Ecto neural progenitor cell (in vitro differentiated cells): Measurements from ENCODE around the gene MMP24OS.
"Not testable (repeated sequence)": the region's sequence is repeated elsewhere in the genome, so short reads cannot be mapped to it uniquely, and the experiment has no call there.

ENCODE experiments used
- DNase-seq: peaks from one replicate; pipeline ENCODE4 v3.0.0-alpha.2; 2018; ENCODE audit warnings: low spot score

Gene MMP24OS

GRCh38 chr20:35277531-35278395, at the start of gene MMP24OS:
Gene MMP24OS (minus strand): TSS chr20:35278122. CDS start chr20:35277929, 193 bp downstream.
- peak; percentile 94 for DNase-seq

- DNase-seq = no peak
Observed at GRCh38 chr20:35327074-35327976, 49.4 kb upstream of the MMP24OS start.

- DNase-seq = no peak
Observed at GRCh38 chr20:35326740-35327073, 48.8 kb upstream of the MMP24OS start.

GRCh38 chr20:35326021-35326739, 48.3 kb upstream of the MMP24OS start:
- no peak for DNase-seq

- DNase-seq = no peak
Observed at GRCh38 chr20:35325401-35325800, 47.5 kb upstream of the MMP24OS start.

GRCh38 chr20:35320396-35321126, 42.6 kb upstream of the MMP24OS start:
- no peak for DNase-seq

GRCh38 chr20:35319871-35320197, 41.9 kb upstream of the MMP24OS start:
- no peak for DNase-seq

GRCh38 chr20:35319192-35319870, 41.4 kb upstream of the MMP24OS start:
- DNase-seq = no peak

GRCh38 chr20:35318502-35319157, 40.7 kb upstream of the MMP24OS start:
- no peak for DNase-seq

GRCh38 chr20:35317416-35318210, 39.7 kb upstream of the MMP24OS start:
- no peak for DNase-seq

- no peak for DNase-seq
Observed at GRCh38 chr20:35316086-35316485, 38.2 kb upstream of the MMP24OS start.

- DNase-seq = not testable (repeated sequence)
Observed at GRCh38 chr20:35315632-35316020, 37.7 kb upstream of the MMP24OS start.

- no peak for DNase-seq
Observed at GRCh38 chr20:35314816-35315631, 37.1 kb upstream of the MMP24OS start.

- no peak for DNase-seq
Observed at GRCh38 chr20:35312318-35312717, 34.4 kb upstream of the MMP24OS start.

- no peak for DNase-seq
Observed at GRCh38 chr20:35311822-35312221, 33.9 kb upstream of the MMP24OS start.

- DNase-seq = no peak
Observed at GRCh38 chr20:35311409-35311808, 33.5 kb upstream of the MMP24OS start.

GRCh38 chr20:35307666-35308653, 30.0 kb upstream of the MMP24OS start:
- DNase-seq = no peak
